Mammary epithelial cell (primary cell): ENCODE measurements around the gene ARPC2.

Experiments
- EZH2 ChIP-seq: IDR thresholded peaks from 2 replicates; pipeline ENCODE4 v1.6.1; 2012; ENCODE audit warnings: low read length, inconsistent platforms, borderline replicate concordance
- TF ChIP-seq, protein P1 (sequence below), 2 donors: IDR thresholded peaks in 1 of 2; conservative IDR thresholded peaks in 1 of 2; 2 replicates each; pipeline ENCODE4 v1.5.1; 2011 to 2012; ENCODE audit warnings: inconsistent platforms in 2 of 2, low read length in 2 of 2, mild to moderate bottlenecking in 2 of 2, control low read depth in 1 of 2, low read depth in 1 of 2; ENCODE audit not compliant: insufficient read depth in 1 of 2; ENCODE audit errors: extremely low read depth in 1 of 2

DNA sequence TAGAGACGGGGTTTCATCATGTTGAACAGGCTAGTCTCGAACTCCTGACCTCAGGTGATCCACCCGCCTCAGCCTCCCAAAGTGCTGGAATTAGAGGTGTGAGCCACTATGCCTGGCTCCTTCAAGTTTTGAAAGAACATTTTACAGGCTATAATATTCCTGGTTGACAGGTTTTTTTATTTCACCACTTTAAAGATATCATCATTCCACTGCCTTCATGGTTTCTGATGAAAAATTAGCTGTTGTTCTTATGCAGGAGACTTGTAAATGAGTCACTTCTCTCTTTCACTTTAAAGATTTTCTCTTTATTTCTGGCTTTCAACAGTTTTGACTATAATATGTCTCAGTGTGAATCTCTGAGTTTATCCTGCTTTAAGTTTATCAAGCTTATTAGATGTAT is 7.9 kb upstream of the ARPC2 start:
- TF ChIP-seq, protein P1, sequence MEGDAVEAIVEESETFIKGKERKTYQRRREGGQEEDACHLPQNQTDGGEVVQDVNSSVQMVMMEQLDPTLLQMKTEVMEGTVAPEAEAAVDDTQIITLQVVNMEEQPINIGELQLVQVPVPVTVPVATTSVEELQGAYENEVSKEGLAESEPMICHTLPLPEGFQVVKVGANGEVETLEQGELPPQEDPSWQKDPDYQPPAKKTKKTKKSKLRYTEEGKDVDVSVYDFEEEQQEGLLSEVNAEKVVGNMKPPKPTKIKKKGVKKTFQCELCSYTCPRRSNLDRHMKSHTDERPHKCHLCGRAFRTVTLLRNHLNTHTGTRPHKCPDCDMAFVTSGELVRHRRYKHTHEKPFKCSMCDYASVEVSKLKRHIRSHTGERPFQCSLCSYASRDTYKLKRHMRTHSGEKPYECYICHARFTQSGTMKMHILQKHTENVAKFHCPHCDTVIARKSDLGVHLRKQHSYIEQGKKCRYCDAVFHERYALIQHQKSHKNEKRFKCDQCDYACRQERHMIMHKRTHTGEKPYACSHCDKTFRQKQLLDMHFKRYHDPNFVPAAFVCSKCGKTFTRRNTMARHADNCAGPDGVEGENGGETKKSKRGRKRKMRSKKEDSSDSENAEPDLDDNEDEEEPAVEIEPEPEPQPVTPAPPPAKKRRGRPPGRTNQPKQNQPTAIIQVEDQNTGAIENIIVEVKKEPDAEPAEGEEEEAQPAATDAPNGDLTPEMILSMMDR (conservative IDR thresholded peaks at IDR 0.05 in 1 of 2, IDR thresholded peaks at IDR 0.05 in 1 of 2; ENCODE audit: extremely low read depth in 1 of 2, insufficient read depth in 1 of 2, low read depth in 1 of 2, low read length in 2 of 2), result no peak
- no peak for TF ChIP-seq EZH2
